HG03520 (cell line): Measurements from ENCODE around the gene KCNJ15.
"Not testable (repeated sequence)": the region's sequence is repeated elsewhere in the genome, so short reads cannot be mapped to it uniquely, and the experiment has no call there.

ENCODE experiments used
- ATAC-seq: cut with Tn5 transposase; IDR thresholded peaks from one replicate; pipeline ENCODE4 v1.9.1; 2021; ENCODE audit warnings: mild to moderate bottlenecking, moderate library complexity; ENCODE audit not compliant: unreplicated experiment

Gene KCNJ15

DNA sequence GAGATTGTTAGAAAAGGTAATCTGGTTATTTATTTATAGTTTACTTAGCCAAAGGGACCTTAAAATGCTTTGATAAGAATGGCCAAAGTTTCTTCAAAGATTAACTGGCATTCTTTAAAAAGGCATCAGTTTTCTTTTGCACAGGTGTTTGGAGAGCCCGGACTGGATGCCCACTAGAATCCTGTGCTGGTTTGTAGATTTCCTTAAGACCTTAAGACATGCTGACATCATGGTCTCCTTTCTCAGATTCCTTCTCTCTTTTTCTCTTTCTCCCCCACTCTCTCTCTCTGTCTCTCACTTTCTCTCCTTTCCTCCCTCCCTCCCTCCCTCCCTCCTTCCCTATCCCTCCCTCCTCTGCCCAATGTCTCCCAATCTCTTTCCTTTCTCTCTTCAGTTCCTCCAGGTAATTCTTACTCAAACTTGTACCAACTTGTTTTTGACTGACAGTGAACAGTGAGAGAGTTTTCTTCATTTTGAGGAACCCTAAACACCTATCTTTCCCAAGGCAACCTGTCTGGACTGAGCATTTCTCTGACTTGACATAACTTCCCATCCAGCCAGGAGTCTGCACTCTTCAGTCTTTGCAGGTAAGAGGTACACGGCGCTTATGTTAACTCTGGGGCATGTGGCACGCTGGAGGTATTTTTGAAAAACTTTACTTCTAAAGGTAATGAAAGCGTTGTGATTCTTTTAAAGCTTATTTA, at the start of gene KCNJ15:
Gene KCNJ15 (plus strand): TSS at position 393 of the 704 bp plus-strand sequence. CDS start 42,271 bp downstream, outside the sequence.
- ATAC-seq = no peak

DNA sequence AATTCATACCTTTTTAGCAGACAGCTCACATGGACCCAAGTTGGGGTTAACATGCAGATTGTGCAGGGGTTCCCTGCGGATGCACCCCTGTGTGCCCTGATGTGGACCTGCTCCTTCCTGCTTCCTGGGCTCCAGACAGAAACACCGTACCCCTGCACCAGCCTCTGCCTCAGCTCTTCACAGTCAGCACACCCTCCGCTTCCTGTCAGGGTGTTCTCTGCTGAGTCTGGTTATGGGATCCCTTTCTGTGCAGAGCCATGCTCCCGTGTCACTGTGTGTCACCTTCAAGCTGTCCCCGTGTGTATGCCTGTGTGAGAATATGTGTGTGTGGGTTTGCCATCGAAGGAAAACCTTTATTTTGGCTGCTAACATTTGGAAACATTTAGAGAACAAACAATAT, 48.7 kb upstream of the KCNJ15 start:
- ATAC-seq = no peak

GRCh38 chr21:38211321-38211720, 45.5 kb upstream of the KCNJ15 start:
- ATAC-seq = no peak

DNA sequence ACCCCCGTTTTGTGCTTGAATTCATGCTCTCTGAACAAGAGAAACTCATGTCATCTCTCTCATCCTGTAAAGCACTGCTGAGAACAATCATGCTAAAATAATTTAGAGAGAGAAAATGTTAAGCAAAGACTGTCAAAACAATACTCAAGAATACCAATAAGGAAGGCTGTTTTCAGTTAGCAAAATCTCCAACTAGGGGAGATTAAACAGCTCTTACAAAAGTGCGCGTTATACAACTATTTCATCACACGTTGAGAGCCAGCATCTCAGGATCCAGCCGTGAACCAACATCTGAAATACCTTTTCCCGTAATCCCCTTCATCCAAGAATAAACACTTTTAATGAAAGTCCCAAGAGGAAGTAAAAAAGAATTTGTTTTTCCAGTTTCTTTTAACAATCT, 44.1 kb upstream of the KCNJ15 start:
- no peak for ATAC-seq

- no peak for ATAC-seq
Observed at GRCh38 chr21:38219049-38219628, 37.7 kb upstream of the KCNJ15 start.

- ATAC-seq = no peak
Observed at GRCh38 chr21:38220270-38220737, 36.5 kb upstream of the KCNJ15 start.

GRCh38 chr21:38221594-38221993, 35.2 kb upstream of the KCNJ15 start:
- no peak for ATAC-seq

- no peak for ATAC-seq
Observed at GRCh38 chr21:38223893-38224540, 32.8 kb upstream of the KCNJ15 start.

- ATAC-seq = no peak
Observed at GRCh38 chr21:38227401-38227800, 29.4 kb upstream of the KCNJ15 start.

DNA sequence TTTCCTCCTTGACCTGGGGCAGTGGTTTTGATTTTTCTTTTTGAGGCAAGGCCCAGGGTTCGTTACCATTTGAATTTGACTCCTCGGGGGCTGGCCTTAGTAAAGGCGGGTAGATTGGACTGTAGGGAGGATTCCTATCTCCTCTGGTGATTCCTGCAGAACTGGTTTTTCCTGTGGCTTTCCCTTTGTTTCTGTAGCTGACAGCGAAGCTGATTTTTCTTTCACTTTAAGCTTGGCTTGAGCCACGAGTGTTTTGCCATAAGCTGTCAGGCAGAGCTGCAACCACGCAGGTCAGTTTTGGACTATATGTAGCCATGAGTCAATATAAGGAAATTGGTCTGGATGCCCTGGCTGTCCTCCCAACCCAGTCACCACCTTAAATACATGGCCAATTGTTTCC, 28.7 kb upstream of the KCNJ15 start:
- ATAC-seq = no peak

DNA sequence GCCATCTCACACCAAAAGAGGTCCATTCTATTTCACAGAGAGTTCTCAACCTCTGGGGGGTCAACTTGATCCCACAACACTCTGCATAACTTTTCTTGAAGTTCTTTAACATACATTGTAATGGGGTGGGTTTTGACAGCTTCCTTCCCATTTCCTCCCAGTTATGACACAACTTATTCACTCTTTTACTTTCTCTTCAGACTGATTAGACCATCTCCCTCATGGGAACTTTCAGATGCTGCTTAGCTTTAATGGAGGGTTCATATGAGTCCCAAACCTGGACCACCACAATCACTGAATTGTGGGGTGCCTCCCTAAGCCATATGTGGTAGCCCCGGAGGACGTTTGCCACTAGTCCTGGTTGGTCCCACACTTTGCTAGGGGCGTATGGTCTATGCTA, 28.3 kb upstream of the KCNJ15 start:
- no peak for ATAC-seq

- no peak for ATAC-seq
Observed at GRCh38 chr21:38229260-38229877, 27.4 kb upstream of the KCNJ15 start.

DNA sequence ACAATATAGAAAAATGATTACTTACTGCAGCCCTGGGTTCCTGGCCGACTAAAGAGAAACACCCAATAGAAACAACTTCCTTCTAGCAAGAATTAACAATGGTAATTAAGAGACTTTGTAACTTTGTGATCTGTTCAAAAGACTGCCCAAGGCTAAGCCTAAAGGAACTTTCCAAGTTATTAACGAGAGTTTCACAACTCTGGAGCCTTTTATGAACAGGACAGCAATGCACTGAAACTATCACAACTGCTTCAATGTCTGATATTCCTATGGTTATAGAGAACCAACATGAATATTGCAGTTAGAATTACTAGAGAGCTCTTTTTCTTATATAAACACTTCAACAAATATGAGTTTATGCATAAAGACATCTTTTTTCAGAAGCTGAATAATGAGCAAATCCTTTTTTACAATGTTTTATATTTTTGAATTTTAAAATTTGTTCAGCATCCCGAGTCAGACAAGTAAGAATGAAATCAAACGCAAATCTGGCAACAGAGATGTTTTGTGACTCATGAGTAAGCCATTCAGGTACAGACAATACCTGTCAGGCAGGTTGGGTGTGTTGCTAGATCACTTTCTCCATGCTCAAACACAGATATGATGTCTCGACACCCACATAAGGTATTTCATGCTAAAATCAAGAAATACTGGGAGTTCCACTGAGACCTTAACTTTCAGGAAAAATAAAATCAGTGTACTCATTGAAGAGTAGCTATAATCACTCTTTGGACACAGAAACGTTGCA, 22.2 kb upstream of the KCNJ15 start:
- no peak for ATAC-seq

GRCh38 chr21:38235251-38235650, 21.5 kb upstream of the KCNJ15 start:
- not testable (repeated sequence) for ATAC-seq

- ATAC-seq = no peak
Observed at GRCh38 chr21:38236232-38236631, 20.6 kb upstream of the KCNJ15 start.

- no peak for ATAC-seq
Observed at GRCh38 chr21:38239672-38240071, 17.1 kb upstream of the KCNJ15 start.

DNA sequence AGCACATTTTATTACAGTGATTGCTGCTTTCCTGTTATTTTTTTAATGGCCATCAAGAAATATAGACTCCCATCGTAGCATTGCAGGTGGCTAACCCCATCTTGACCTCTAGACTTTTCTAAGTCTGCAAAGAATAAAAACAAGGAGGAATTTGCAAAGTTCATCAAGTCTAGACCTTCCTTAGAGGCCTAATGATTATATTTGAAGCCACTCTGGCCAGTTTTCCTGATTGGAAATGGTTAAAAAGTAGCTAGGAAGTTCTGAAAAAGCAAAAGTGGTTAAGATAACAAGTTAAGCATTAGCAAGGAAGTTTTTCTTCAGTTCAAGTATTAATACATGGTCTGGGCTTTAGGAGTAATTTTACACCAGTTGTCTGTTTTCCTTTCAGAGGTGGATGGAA, 16.7 kb upstream of the KCNJ15 start:
- no peak for ATAC-seq

- no peak for ATAC-seq
Observed at GRCh38 chr21:38241029-38241740, 15.6 kb upstream of the KCNJ15 start.

DNA sequence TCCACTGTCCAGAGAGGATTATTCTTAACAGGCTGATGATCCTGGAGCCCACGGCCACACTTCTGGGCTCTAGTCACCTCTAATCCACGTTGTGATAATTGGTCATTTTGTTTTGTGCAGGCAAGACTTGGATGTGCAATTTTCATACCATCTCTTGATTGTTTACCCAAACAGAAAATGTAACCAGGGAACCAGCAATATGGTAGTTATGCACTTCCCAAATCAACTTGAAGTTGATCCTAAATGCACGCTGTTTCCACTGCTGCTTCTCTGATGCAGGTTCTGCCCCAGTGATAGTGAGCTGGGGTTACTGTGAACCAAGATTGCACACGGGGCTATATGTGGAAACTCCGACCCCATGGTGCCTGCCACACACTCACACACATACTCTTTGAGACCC, 14.7 kb upstream of the KCNJ15 start:
- no peak for ATAC-seq

DNA sequence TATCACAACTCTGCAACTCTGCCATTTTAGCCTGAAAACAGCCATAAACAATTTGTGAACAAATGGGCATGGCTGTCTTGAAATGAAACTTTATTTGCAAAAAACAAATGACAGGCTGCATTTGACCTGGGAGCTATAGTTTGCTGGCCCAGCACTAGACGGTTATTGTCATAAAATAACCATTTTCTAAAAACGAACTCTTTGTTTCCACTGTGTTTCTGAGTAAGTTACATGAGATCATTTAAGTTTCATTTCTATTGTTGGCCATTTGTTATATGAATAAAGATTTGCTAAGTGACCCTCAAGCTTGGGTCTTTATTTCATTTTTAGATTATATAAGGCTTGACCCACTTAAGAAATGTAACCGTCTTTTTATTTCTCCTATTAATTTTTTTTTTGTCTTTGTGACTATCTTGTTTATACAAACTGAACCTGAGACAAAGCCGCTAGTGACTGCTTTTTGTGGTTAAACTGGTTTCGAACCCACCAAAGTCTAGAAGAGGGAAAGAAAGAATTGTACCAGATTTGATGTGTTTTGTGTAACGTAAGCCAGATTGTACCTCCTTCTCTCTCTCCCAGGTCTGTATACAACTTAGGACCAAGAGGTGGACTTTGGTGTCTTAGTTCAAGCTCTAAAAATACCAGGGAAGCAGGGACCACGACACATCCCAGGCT, 12.9 kb upstream of the KCNJ15 start:
- ATAC-seq = no peak
